Neuron (in vitro differentiated cells): ENCODE data around the gene LIME1.

Experiments
- H2AFZ ChIP-seq: one replicate; pipeline ENCODE4 v1.6.1; 2013; ENCODE audit warnings: low read depth, mild to moderate bottlenecking, inconsistent platforms, low read length, moderate library complexity
- H3K27me3 ChIP-seq: one replicate; pipeline ENCODE4 v1.6.1; 2013; ENCODE audit warnings: low read length; ENCODE audit not compliant: insufficient read depth
- H3K36me3 ChIP-seq: one replicate; pipeline ENCODE4 v1.6.1; 2013; ENCODE audit warnings: low read length; ENCODE audit not compliant: insufficient read depth
- H3K4me1 ChIP-seq: one replicate; pipeline ENCODE4 v1.6.1; 2013; ENCODE audit warnings: low read length; ENCODE audit not compliant: insufficient read depth
- H3K4me3 ChIP-seq: 2 replicates; pipeline ENCODE4 v1.5.1; 2013; ENCODE audit warnings: mild to moderate bottlenecking, low read length, moderate library complexity
- H3K9me3 ChIP-seq: one replicate; pipeline ENCODE4 v1.6.1; 2013; ENCODE audit warnings: low read length

The LIME1 gene

DNA sequence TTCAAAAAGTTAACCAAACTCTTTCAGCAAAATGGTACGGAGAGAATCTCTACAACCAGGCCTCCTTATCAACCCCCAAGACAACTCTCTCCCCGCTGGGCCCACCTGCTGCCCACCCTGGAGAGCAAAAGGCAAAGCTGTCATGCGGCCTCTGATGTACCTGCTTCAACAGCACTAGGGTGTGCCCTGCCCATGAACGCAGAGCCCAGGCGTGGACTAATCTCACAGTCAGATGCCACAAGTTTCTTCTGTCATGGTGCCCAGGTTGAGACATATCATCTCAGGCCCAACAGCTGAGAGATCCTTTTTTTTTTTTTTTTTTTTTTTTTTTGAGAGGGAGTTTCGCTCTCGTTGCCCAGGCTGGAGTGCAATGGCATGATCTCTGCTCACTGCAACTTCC is 29.4 kb downstream of the LIME1 start:
- Histone ChIP-seq H3K4me3 (no peak overlapping the region), H3K4me1 (no peaks in the 10 kb centered on the region), H2AFZ (no peak overlapping the region), H3K9me3 (no peaks in the 10 kb centered on the region), H3K36me3 (peaks cover 36% of the 10 kb centered on the region), H3K27me3 (no peaks in the 10 kb centered on the region)

DNA sequence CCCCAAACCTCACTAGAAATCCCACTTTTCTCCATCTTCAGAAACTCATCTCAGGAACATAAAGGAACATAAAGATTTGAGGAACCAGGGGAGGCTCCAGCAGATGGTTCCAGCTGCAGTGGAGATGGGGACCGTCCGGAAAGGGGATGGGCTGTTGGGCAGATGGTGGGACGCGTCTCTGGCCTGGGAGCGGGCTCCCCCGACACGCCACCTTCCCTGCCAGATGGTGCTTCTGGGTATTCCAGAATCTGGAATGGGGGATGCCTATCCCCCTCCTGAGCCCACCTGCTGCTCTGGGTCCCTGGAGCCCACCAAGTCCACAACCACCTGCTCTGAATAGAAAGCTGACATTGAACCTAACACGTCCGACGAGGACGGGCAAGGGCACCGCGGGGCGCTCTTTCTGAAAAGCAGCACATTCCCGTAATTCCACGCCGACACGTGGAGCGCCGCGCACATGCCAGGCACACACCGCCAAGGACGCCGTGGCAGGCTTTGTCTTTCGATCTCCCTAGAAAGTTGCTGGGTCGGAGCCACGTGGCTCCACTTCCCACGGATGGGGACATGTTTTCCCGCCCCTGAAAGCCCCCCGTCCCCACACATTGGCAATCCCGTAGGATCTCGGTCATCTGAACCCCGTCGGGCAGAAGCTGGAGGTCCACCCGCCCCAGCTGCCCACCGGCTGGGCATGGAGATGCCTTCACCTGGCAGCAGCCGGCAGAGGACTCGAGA is 30.4 kb downstream of the LIME1 start:
- Histone ChIP-seq H3K4me3 (no peak overlapping the region), H3K27me3 (no peaks in the 10 kb centered on the region), H3K4me1 (no peaks in the 10 kb centered on the region), H3K36me3 (peaks cover 36% of the 10 kb centered on the region), H3K9me3 (no peaks in the 10 kb centered on the region), H2AFZ (no peak overlapping the region)

DNA sequence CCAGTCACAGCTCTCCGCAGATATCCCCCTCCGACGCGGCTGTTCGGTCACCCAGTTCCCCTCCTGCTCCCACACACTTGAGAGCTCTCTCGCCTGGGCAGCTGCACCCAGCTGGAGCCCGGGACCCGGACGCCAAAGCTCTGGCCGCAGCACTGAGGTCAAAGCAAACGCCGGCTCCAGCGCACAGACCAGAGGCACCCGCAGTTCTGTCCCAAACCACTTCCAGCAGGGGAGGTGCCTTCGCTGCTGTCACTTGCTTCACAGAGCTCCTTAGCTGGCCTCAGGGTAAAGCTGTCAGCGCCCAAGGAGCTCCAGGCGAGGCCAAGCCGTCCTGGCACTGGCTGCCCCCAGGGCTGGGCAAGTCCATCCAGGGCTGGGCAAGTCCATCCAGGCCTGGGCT is 31.0 kb downstream of the LIME1 start:
- no peaks in the 10 kb centered on the region for H3K9me3 ChIP-seq
- peaks cover 36% of the 10 kb centered on the region for H3K36me3 ChIP-seq
- H2AFZ ChIP-seq, result no peak overlapping the region
- H3K4me1 ChIP-seq, result no peaks in the 10 kb centered on the region
- H3K4me3 ChIP-seq, result no peak overlapping the region
- H3K27me3 ChIP-seq, result no peaks in the 10 kb centered on the region

DNA sequence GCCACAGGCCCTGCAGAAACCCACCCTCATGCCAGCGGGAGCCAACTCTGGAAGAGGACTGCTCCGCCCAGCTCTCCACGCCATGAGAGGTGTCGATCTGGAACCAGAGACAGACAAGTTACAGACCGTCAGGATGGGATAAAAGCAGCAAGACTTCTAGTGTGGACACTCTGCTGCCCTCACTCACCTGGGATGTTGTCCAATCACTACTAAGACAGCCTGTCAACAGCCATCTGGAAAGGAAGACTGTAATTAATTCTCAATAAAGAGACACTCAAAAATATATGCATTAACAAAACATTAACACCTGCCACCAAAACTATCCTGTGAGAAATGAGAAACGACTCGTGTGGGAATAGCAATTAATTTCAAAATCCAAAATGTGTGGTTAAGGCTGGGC is 31.4 kb downstream of the LIME1 start:
- Histone ChIP-seq H3K4me1 (no peaks in the 10 kb centered on the region), H2AFZ (no peak overlapping the region), H3K9me3 (no peaks in the 10 kb centered on the region), H3K4me3 (no peak overlapping the region), H3K27me3 (no peaks in the 10 kb centered on the region), H3K36me3 (peaks cover 36% of the 10 kb centered on the region)

DNA sequence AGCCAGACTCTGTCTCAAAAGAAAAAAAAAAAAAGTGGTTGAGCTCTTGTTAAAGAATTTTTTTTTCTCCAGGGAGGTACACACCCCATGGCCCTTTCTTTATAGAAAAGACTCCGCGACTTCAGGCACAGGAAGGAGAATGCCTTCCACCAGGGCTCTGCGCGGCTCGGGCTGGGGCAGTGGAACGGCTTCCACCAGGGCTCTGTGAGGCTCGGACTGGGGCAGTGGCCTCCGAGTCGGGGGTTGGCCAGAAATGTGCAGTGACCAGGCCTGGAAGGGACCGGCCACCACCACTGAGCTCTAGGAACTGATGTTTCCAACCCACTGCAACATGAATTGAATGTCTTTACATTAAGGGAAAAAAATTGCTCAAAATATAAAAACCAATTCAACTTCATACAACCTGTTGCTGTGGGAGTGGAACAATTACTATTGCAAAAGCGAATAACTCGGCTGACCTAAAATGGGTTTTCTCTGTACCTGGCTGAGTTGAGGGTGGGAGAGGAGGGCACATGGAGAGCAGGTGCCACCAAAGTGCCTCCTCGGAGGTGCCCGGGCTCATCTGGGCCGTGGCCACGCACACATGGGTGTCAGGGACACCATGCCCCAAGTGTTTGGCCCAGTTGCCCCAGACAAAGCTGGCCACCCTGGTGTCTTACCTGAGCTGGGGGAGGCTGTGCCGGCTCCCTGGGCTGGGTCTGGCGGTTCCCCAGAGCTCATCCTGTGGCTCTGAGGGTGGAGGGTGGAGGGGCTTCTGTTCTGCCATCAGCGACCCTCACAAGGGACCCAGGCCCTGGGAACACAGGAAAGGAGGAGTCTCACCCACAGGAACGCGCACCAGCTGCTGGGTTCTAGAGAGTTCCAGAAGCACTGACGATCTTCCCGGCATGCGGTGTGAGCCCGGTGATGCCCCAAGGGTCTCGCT is 32.4 kb downstream of the LIME1 start:
- H3K9me3 ChIP-seq, result no peaks in the 10 kb centered on the region
- peaks cover 33% of the 10 kb centered on the region for H3K36me3 ChIP-seq
- H3K4me3 ChIP-seq, result no peak overlapping the region
- H3K4me1 ChIP-seq, result no peaks in the 10 kb centered on the region
- no peak overlapping the region for H2AFZ ChIP-seq
- H3K27me3 ChIP-seq, result no peaks in the 10 kb centered on the region

DNA sequence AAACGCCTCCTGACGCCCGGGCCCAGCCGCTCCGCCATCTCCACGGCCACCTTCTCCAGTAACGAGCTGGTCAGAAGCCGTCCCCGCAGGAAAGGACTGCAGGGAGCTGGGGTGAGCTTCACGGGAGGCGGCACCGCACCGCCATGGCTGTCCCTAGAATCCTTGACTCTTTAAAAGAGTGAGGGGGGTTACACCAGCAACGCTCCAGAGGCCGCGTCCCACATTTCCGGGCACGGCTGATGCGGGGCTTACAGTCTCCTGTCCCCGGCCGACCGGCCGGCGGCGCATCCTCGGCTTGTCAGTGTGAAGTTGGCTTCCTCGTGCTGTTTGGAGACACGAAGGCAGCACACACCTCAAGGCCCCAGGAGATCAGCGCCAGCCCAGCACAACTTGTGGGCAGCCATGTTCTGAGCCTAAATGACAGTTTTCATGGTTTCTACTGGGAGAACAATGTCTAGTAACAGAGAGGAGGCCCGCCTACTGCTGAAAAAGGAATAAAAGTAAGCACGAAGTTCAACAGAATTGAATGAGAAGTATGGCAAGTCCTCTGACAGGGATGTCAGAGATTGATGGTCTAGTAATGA is 33.5 kb downstream of the LIME1 start:
- no peak overlapping the region for H3K4me3 ChIP-seq
- no peaks in the 10 kb centered on the region for H3K27me3 ChIP-seq
- H3K4me1 ChIP-seq, result no peaks in the 10 kb centered on the region
- H2AFZ ChIP-seq, result no peak overlapping the region
- H3K9me3 ChIP-seq, result no peaks in the 10 kb centered on the region
- H3K36me3 ChIP-seq, result peaks cover 33% of the 10 kb centered on the region

DNA sequence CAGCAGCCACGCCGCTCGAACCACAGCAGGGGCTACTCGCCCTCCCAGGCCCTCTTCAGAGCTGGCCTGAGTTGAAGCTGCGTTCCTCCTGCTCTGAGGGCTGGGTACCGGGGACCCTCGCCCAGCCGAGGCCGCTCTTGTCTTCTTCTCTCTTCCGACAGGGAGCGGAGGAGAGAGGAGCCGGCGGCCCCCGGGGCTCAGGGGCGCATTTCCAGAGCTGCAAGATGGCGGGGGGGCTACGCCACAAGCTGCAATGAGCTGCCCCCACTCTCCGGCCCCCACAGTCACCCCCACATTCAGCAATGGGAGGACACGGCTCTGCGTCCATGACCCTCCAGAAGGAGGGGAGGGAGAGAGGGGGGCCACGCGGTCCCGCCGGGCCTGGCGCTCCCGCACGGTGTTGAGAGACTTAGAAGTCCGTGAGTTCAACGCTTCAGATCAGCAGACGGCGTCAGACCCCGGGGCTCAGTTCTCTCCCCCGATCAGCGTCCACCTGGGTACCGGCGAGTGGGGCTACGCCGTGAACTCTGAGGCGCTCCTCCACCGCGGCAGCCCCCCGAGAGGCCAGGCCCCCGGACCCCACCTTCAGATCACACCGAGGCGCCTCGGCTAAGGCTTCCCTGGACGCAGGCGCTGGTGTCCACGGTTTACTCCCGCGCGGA is 34.7 kb downstream of the LIME1 start:
- no peaks in the 10 kb centered on the region for H3K9me3 ChIP-seq
- H3K36me3 ChIP-seq, result peaks cover 30% of the 10 kb centered on the region
- H2AFZ ChIP-seq, result no peak overlapping the region
- H3K4me3 ChIP-seq, result no peak overlapping the region
- H3K4me1 ChIP-seq, result peaks cover 7% of the 10 kb centered on the region
- H3K27me3 ChIP-seq, result no peaks in the 10 kb centered on the region

DNA sequence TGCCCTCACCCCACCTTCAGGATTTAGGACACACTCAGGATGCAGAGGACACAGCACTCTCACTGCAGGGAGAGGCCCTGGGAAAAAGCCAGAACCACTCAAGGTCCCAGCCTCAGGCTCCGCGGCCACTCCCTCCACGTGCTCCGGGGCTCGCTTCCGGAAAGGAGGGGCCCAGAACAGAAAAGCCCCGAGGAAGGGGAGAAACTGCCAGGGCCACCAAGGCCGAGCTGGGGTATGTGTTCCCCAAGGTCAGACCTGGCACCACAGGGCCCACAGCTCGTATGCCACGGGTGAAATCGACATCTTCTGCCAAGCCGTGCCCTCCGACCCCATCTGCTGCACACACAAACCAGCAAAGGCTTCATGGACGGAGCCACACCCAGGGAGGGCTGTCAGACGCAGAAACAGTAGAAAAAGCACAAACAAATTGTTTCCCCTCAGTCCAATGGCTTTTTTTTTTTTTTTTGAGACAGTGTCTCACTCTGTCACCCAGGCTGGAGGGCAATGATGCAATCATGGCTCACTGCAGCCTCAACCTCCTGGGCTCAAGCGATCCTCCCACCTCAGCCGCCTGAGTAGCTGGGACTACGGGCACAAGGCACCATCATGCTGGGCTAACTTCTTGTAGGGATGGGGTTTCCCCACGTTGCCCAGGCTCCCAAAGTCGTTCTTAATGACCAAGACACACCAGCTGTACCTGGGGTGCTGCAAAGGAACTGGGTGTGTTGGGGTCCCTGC is 36.5 kb downstream of the LIME1 start:
- Histone ChIP-seq H2AFZ (no peak overlapping the region), H3K27me3 (no peaks in the 10 kb centered on the region), H3K36me3 (peaks cover 18% of the 10 kb centered on the region), H3K4me1 (peaks cover 7% of the 10 kb centered on the region), H3K4me3 (no peak overlapping the region), H3K9me3 (no peaks in the 10 kb centered on the region)

DNA sequence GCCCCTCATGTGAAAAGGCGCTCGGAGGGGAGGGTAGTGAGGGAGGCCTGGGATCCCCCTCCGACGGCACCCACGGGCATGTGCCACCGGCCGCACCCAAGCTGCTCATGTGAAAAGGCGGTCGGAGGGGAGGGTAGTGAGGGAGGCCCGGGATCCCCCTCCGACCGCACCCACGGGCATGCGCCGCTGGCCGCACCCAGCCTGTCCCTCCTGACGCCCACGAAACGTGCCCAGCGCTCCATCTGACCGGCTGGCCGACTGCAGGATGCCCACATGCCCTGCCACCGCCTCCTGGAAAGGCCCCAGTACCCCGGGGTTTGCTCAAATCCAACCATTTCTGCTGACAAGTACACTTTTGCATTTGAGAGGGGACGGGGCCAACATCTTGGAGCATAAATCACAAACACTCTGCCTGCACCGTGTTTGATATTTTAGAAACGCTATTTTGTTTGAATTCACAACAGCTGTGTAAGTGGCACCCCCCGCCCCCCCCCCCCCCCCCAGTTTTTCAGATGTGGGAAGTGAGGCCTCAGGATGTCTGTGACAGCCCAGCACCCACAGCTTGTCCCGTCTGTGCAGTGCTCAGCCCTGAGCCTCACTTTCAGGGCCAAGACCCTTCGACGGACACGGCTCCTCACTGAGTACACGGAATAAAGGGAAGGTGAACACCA is 37.2 kb downstream of the LIME1 start:
- Histone ChIP-seq H3K27me3 (no peaks in the 10 kb centered on the region), H3K9me3 (no peaks in the 10 kb centered on the region), H3K36me3 (peaks cover 12% of the 10 kb centered on the region), H3K4me3 (no peak overlapping the region), H3K4me1 (peaks cover 13% of the 10 kb centered on the region), H2AFZ (no peak overlapping the region)

DNA sequence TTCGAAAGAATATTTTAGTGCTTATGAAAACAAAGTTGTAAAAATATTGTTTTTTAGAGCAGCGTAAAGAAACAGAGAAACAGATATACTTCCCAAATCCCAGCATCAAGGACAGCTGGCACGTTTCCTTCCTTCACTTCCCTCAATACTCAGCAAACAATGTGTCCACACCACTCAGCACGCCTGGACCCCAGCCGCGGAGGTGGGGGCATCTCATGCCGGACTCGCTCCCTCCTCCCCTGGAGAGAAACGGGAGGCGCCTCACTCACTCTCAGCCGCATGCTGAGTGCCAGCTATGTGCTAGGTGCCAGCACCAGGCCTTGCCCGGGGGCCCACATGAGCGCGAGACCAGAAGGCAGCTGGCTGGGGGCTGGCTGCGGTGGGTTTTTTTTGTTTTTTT is 37.8 kb downstream of the LIME1 start:
- Histone ChIP-seq H2AFZ (no peak overlapping the region), H3K27me3 (no peaks in the 10 kb centered on the region), H3K9me3 (no peaks in the 10 kb centered on the region), H3K4me1 (peaks cover 13% of the 10 kb centered on the region), H3K36me3 (peaks cover 7% of the 10 kb centered on the region), H3K4me3 (no peak overlapping the region)

DNA sequence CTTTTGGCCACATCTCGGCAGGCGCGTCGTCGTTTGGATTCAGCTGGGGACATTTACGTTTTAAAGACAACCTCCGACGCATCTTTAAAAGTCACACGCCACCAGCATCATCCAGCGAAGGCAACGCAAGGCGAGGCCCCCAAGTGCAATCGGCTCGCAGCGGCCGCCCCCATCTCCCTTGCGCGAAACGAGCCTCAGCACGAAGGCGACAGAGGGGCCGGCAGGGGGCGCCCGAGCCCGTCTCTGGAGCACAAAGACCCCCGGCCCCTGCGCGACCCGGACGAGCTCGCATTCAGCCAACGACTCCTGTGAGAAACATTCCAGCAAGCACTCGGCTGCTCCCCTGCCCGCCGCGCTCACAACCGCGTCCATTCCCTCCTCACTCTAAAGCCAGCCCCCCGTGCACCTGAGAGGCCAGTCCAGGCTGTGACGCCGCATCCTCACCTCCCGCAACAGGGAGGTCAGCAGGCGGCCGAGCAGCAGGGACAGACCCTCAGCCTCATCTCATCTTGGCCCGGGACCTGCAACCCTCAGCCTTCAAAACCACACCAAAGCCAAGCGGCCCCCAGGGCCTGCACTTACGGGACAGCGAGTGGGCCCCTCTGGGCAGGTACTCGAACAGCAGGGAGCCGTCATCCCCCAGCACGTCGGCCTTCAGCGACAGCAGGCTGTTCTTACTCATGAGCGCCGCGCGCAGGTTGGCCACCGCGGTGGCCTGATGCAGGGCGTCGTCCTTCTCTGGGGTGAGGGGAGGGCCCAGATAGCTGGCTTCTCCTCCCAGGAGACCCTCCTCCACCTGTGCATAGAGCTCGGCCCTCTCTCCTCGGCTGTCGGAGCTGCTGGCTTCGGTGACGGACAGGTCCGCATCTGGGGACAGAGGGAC is 38.9 kb downstream of the LIME1 start:
- H2AFZ ChIP-seq, result no peak overlapping the region
- H3K9me3 ChIP-seq, result no peaks in the 10 kb centered on the region
- H3K4me3 ChIP-seq, result no peak overlapping the region
- H3K36me3 ChIP-seq, result peaks cover 2% of the 10 kb centered on the region
- H3K4me1 ChIP-seq, result peaks cover 13% of the 10 kb centered on the region
- H3K27me3 ChIP-seq, result no peaks in the 10 kb centered on the region
